Fibroblast of skin of abdomen (primary cell): ENCODE measurements around the gene ENTPD5.
"Not testable (repeated sequence)": the region's sequence is repeated elsewhere in the genome, so short reads cannot be mapped to it uniquely, and the experiment has no call there.

ENCODE experiments used
- DNase-seq: peaks from one replicate; pipeline ENCODE4 v3.0.0-alpha.2; 2013

ENTPD5 gene

GRCh38 chr14:73943083-73943482, 76.0 kb downstream of the ENTPD5 start:
- DNase-seq: peak; percentile 34

DNA sequence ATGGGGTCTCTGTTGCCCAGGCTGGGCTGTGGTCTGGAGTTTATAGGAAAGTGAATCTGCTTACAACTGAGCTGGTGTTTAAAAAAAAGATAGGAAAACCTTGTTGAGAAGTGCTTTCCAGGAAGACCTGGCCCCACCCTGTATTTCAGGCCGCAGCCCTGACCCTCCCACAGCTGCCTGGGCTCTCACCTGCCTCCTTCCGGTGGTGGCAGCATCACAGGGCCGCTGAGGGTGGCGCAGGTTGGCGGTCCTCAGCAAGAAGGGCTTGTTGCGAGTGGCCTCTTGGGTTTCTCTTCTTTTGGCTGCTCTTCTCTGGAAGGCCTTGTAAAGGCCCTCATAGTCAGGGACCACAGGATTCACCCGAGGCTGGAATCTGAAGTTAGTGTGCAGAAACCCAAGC, 76.9 kb downstream of the ENTPD5 start:
- no peak for DNase-seq

GRCh38 chr14:73937012-73937411, 82.1 kb downstream of the ENTPD5 start:
- DNase-seq: no peak

DNA sequence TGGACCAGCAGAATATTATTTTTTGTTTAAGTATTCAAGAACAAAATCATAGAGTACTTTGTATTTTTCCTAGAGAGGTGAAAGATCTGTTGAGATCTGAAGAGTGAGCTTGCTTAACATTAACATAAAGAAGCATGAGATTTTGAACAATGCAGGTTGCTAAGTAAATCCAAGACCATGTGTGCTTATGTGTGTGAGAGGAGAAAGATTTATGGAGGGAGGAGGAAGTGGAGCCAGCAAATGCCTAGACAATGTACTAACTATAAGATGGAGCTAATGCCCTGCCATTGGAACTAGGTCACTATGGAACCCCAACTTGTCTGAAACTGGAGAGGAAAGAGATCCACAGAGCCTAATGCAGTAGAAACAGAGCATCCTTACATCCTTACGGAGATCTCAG, 82.5 kb downstream of the ENTPD5 start:
- no peak for DNase-seq

DNA sequence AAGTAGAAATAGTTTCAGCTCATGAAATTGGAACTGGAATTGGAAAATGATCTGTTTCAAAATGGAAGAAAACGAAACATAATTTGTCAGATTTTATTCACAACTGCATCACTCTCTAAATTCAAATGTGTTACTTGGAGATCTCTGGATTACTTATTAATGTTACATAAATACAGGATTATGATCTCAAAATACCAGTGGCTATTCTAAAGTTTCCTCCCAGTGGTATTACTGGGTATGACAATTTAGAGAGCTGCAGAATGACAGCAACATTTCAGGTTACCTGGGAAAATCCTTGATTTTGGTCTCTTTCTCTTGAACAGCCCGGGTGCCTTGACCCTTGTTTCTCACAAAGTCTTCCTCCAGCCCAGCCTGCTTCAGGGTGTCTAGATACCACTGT, 83.4 kb downstream of the ENTPD5 start:
- no peak for DNase-seq

- DNase-seq: no peak
These were observed 94.8 kb downstream of the ENTPD5 start for GRCh38 chr14:73924337-73924736.

- DNase-seq: not testable (repeated sequence)
These were observed 99.6 kb downstream of the ENTPD5 start for GRCh38 chr14:73919457-73919856.

GRCh38 chr14:73916324-73916723, 102.8 kb downstream of the ENTPD5 start:
- no peak for DNase-seq

DNA sequence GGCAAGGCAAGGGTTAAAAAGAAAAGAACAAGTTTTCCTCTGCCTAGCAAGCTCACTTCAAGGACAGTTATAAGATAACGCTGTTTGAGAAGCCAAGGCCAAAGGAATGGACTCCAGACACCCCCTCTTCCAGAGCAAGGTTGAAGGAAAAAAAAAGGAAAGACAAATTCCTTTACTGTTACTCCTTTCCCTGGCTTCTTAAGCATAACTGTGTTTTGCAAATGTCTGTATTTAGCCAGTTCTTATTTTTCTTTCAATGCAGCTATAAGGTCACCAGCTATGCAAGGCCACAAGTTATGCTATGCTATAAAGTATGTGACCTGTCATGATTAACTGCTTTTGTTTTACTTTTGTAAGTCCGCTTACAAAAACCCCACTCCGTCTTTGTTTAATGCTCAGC, 105.8 kb downstream of the ENTPD5 start:
- DNase-seq: peak; percentile 5

DNA sequence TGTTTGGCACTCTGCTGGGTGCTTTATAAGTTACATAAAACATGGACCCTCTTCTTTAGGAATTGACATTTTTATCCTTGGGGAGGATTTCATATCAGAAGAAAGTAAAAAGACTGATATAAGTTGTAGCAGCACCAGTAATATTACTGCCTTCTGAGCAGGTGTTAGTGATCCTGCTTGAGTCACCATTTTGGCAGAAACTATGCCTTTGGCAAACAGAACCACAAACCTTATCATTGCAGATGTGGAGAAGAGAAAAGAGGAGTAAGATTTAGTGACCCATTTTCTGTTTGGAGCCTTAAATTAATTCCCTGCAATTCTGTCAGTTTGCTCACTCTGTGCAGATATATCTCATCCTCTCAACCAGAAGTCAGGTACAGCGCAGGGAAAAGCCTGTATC, 109.4 kb downstream of the ENTPD5 start:
- no peak for DNase-seq
